ENCODE measurements around the gene EED. TPM values are rescaled to one million over a fixed set of nuclear protein-coding genes. Genes with fewer than 3 reads are reported as not detected.
A peak's percentile ranks its signal among the peaks of the same experiment; 100 is the strongest.

EED gene
- total RNA-seq, 2 experiments from 2014 or later: 60.4 to 61.0 TPM

- H3K27me3 Mint-ChIP-seq (ENCODE audit: low read depth): peaks cover 2% of the 10 kb centered on the region
- H3K4me1 Mint-ChIP-seq (ENCODE audit: low read depth): peaks cover 14% of the 10 kb centered on the region
- H3K9me3 Mint-ChIP-seq: no peaks in the 10 kb centered on the region
- intact Hi-C loops (cut with micrococcal nuclease): no loop called here
- H3K36me3 Mint-ChIP-seq (ENCODE audit: low read depth): no peaks in the 10 kb centered on the region
- no peak overlapping the region for H3K4me3 Mint-ChIP-seq
- H3K27ac Mint-ChIP-seq: no peak overlapping the region
- CTCF ChIA-PET: interaction anchor here (1.7 kb wide), 1 partner anchor 11 kb away, joined by 4 read pairs; no protein-coding TSS in a partner anchor
- DNase-seq: no peak
Observed at GRCh38 chr11:86240164-86240563, 4.4 kb upstream of the EED start.

GRCh38 chr11:86241956-86242535 is 2.5 kb upstream of the EED start:
- DNase-seq: no peak
- Mint-ChIP-seq H3K36me3 (ENCODE audit: low read depth) (no peaks in the 10 kb centered on the region), H3K9me3 (no peaks in the 10 kb centered on the region), H3K4me3 (no peak overlapping the region), H3K27me3 (ENCODE audit: low read depth) (peaks cover 2% of the 10 kb centered on the region), H3K4me1 (ENCODE audit: low read depth) (peaks cover 14% of the 10 kb centered on the region), H3K27ac (peak overlapping the region; percentile 31)
- intact Hi-C loops (cut with micrococcal nuclease): no loop called here
- CTCF ChIA-PET: interaction anchor here (0.6 to 1.2 kb wide), 2 partner anchors 13 to 1070 kb away, joined by 3 to 7 read pairs; no protein-coding TSS in a partner anchor

- H3K27ac Mint-ChIP-seq: no peak overlapping the region
- CTCF ChIA-PET: interaction anchor here (0.6 kb wide), 1 partner anchor 41 kb away, joined by 5 read pairs; no protein-coding TSS in a partner anchor
- no peak overlapping the region for H3K4me3 Mint-ChIP-seq
- no peaks in the 10 kb centered on the region for H3K9me3 Mint-ChIP-seq
- H3K27me3 Mint-ChIP-seq (ENCODE audit: low read depth): peaks cover 2% of the 10 kb centered on the region
- H3K4me1 Mint-ChIP-seq (ENCODE audit: low read depth): peaks cover 26% of the 10 kb centered on the region
- intact Hi-C loops (cut with micrococcal nuclease): no loop called here
- DNase-seq: no peak
- H3K36me3 Mint-ChIP-seq (ENCODE audit: low read depth): peaks cover 6% of the 10 kb centered on the region
Observed at GRCh38 chr11:86243396-86243795, 1.2 kb upstream of the EED start.

- H3K4me1 Mint-ChIP-seq (ENCODE audit: low read depth): peaks cover 29% of the 10 kb centered on the region
- H3K4me3 Mint-ChIP-seq: no peak overlapping the region
- no peaks in the 10 kb centered on the region for H3K9me3 Mint-ChIP-seq
- H3K27me3 Mint-ChIP-seq (ENCODE audit: low read depth): no peaks in the 10 kb centered on the region
- peaks cover 10% of the 10 kb centered on the region for H3K36me3 Mint-ChIP-seq (ENCODE audit: low read depth)
- CTCF ChIA-PET: interaction anchor here (1.5 kb wide), 1 partner anchor 14 kb away, joined by 9 read pairs; no protein-coding TSS in a partner anchor
- DNase-seq: peak; percentile 90
- no peak overlapping the region for H3K27ac Mint-ChIP-seq
- intact Hi-C loops (cut with micrococcal nuclease): loop anchor here (1.0 kb wide), 3 partner anchors 42 to 197 kb away; no protein-coding TSS in a partner anchor
Observed at GRCh38 chr11:86244063-86244521, 461 bp upstream of the EED start.

GRCh38 chr11:86245369-86246292 is 1.1 kb downstream of the EED start:
- intact Hi-C loops (cut with micrococcal nuclease): loop anchor here (1.0 to 5.0 kb wide), 8 partner anchors 17 to 617 kb away; partner anchors contain the start of genes CREBZF, HIKESHI, PICALM and TMEM126B
- Mint-ChIP-seq H3K9me3 (no peaks in the 10 kb centered on the region), H3K36me3 (ENCODE audit: low read depth) (peaks cover 17% of the 10 kb centered on the region), H3K27ac (no peak overlapping the region), H3K27me3 (ENCODE audit: low read depth) (no peaks in the 10 kb centered on the region), H3K4me1 (ENCODE audit: low read depth) (peaks cover 40% of the 10 kb centered on the region), H3K4me3 (no peak overlapping the region)
- CTCF ChIA-PET: interaction anchor here (1.3 to 2.8 kb wide), 3 partner anchors 16 to 177 kb away, joined by 4 to 9 read pairs (median 9); partner anchors contain the start of gene PICALM
- peak; percentile 35 for DNase-seq

GRCh38 chr11:86246293-86246675 is 1.7 kb downstream of the EED start:
- H3K27me3 Mint-ChIP-seq (ENCODE audit: low read depth): no peaks in the 10 kb centered on the region
- peaks cover 40% of the 10 kb centered on the region for H3K4me1 Mint-ChIP-seq (ENCODE audit: low read depth)
- H3K9me3 Mint-ChIP-seq: no peaks in the 10 kb centered on the region
- no peak overlapping the region for H3K4me3 Mint-ChIP-seq
- no peak for DNase-seq
- H3K36me3 Mint-ChIP-seq (ENCODE audit: low read depth): peaks cover 20% of the 10 kb centered on the region
- intact Hi-C loops (cut with micrococcal nuclease): loop anchor here (5.0 kb wide), 1 partner anchor 346 kb away; no protein-coding TSS in a partner anchor
- no peak overlapping the region for H3K27ac Mint-ChIP-seq
- CTCF ChIA-PET: interaction anchor here (0.6 to 2.8 kb wide), 7 partner anchors 15 to 204 kb away, joined by 3 to 9 read pairs (median 4); partner anchors contain the start of gene PICALM

GRCh38 chr11:86247608-86248007 is 3.1 kb downstream of the EED start:
- Mint-ChIP-seq H3K27ac (peak overlapping the region; percentile 81), H3K4me3 (no peak overlapping the region), H3K9me3 (no peaks in the 10 kb centered on the region), H3K27me3 (ENCODE audit: low read depth) (no peaks in the 10 kb centered on the region), H3K36me3 (ENCODE audit: low read depth) (peaks cover 28% of the 10 kb centered on the region), H3K4me1 (ENCODE audit: low read depth) (peaks cover 48% of the 10 kb centered on the region)
- DNase-seq: no peak
- CTCF ChIA-PET: interaction anchor here (0.9 to 1.3 kb wide), 4 partner anchors 16 to 206 kb away, joined by 3 to 6 read pairs (median 4); no protein-coding TSS in a partner anchor
- intact Hi-C loops (cut with micrococcal nuclease): loop anchor here (5.0 kb wide), 1 partner anchor 345 kb away; no protein-coding TSS in a partner anchor

GRCh38 chr11:86248609-86249008 is 4.1 kb downstream of the EED start:
- intact Hi-C loops (cut with micrococcal nuclease): loop anchor here (5.0 kb wide), 1 partner anchor 344 kb away; no protein-coding TSS in a partner anchor
- CTCF ChIA-PET: interaction anchor here (0.6 kb wide), 1 partner anchor 206 kb away, joined by 3 read pairs; no protein-coding TSS in a partner anchor

GRCh38 chr11:86249307-86250098 is 5.0 kb downstream of the EED start:
- CTCF ChIA-PET: interaction anchor here (0.5 to 1.1 kb wide), 3 partner anchors 56 to 195 kb away, joined by 3 read pairs; no protein-coding TSS in a partner anchor
- H3K4me1 Mint-ChIP-seq (ENCODE audit: low read depth): peaks cover 55% of the 10 kb centered on the region
- peak overlapping the region; percentile 45 for H3K4me3 Mint-ChIP-seq
- intact Hi-C loops (cut with micrococcal nuclease): loop anchor here (5.0 kb wide), 1 partner anchor 343 kb away; no protein-coding TSS in a partner anchor
- no peaks in the 10 kb centered on the region for H3K9me3 Mint-ChIP-seq
- DNase-seq: no peak
- H3K27ac Mint-ChIP-seq: peak overlapping the region; percentile 51
- H3K36me3 Mint-ChIP-seq (ENCODE audit: low read depth): peaks cover 31% of the 10 kb centered on the region
- no peaks in the 10 kb centered on the region for H3K27me3 Mint-ChIP-seq (ENCODE audit: low read depth)

More at GRCh38 chr11:86248609-86249008, 4.1 kb downstream of the EED start:
- peak; percentile 55 for DNase-seq
- Mint-ChIP-seq H3K27me3 (ENCODE audit: low read depth) (no peaks in the 10 kb centered on the region), H3K9me3 (no peaks in the 10 kb centered on the region), H3K27ac (peak overlapping the region; percentile 81), H3K4me1 (ENCODE audit: low read depth) (peaks cover 55% of the 10 kb centered on the region), H3K36me3 (ENCODE audit: low read depth) (peaks cover 31% of the 10 kb centered on the region), H3K4me3 (no peak overlapping the region)

GRCh38 chr11:86251345-86251744 is 6.8 kb downstream of the EED start:
- H3K27ac Mint-ChIP-seq: peak overlapping the region; percentile 37
- no peaks in the 10 kb centered on the region for H3K9me3 Mint-ChIP-seq
- peaks cover 37% of the 10 kb centered on the region for H3K36me3 Mint-ChIP-seq (ENCODE audit: low read depth)
- CTCF ChIA-PET: interaction anchor here (0.7 to 1.6 kb wide), 3 partner anchors 34 to 602 kb away, joined by 3 to 5 read pairs (median 5); no protein-coding TSS in a partner anchor
- intact Hi-C loops (cut with micrococcal nuclease): no loop called here
- peak overlapping the region; percentile 7 for H3K4me3 Mint-ChIP-seq
- peaks cover 68% of the 10 kb centered on the region for H3K4me1 Mint-ChIP-seq (ENCODE audit: low read depth)
- DNase-seq: no peak
- no peaks in the 10 kb centered on the region for H3K27me3 Mint-ChIP-seq (ENCODE audit: low read depth)

GRCh38 chr11:86255896-86256295 is 11.3 kb downstream of the EED start:
- H3K4me1 Mint-ChIP-seq (ENCODE audit: low read depth): peaks cover 54% of the 10 kb centered on the region
- CTCF ChIA-PET: interaction anchor here (1.6 kb wide), 1 partner anchor 62 kb away, joined by 4 read pairs; no protein-coding TSS in a partner anchor
- no peak for DNase-seq
- intact Hi-C loops (cut with micrococcal nuclease): loop anchor here (1.0 kb wide), 1 partner anchor 31 kb away; no protein-coding TSS in a partner anchor
- H3K27ac Mint-ChIP-seq: peak overlapping the region; percentile 69
- H3K9me3 Mint-ChIP-seq: no peaks in the 10 kb centered on the region
- no peaks in the 10 kb centered on the region for H3K27me3 Mint-ChIP-seq (ENCODE audit: low read depth)
- H3K36me3 Mint-ChIP-seq (ENCODE audit: low read depth): peaks cover 34% of the 10 kb centered on the region
- no peak overlapping the region for H3K4me3 Mint-ChIP-seq
